Fibroblast of lung (primary cell): Measurements from ENCODE around the gene PGA5. TPM values are rescaled to one million over a fixed set of nuclear protein-coding genes. Genes with fewer than 3 reads are reported as not detected.

Source experiments
- DNase-seq, 2 donors: peaks; one replicate each; pipeline versions ENCODE4 v3.0.0 to v3.0.0-alpha.2; 2010; ENCODE audit warnings: low read depth in 2 of 2
- H2AFZ ChIP-seq: 2 replicates; pipeline ENCODE4 v1.5.1; 2012; ENCODE audit warnings: low read length, control low read depth, inconsistent platforms
- H3K27ac ChIP-seq: 2 replicates; pipeline ENCODE4 v1.5.1; 2011; ENCODE audit warnings: low read length, control low read depth; ENCODE audit not compliant: insufficient read depth
- H3K27me3 ChIP-seq: 2 replicates; pipeline ENCODE4 v1.5.1; 2011; ENCODE audit warnings: mild to moderate bottlenecking, low read length; ENCODE audit not compliant: control insufficient read depth, insufficient read depth
- H3K36me3 ChIP-seq: 2 replicates; pipeline ENCODE4 v1.5.1; 2011; ENCODE audit warnings: low read length; ENCODE audit not compliant: control insufficient read depth, insufficient read depth
- H3K4me1 ChIP-seq: 2 replicates; pipeline ENCODE4 v1.5.1; 2011; ENCODE audit warnings: low read length; ENCODE audit not compliant: control insufficient read depth, insufficient read depth; ENCODE audit errors: extremely low read depth
- H3K4me2 ChIP-seq: 2 replicates; pipeline ENCODE4 v1.5.1; 2011; ENCODE audit warnings: low read length, control low read depth; ENCODE audit not compliant: insufficient read depth; ENCODE audit errors: extremely low read depth
- H3K4me3 ChIP-seq, 4 experiments: fragments of 200-600 bp in 1 of 4; sonication (generic) in 1 of 4; replicated peaks in 1 of 4; 2 replicates each; pipeline ENCODE4 v1.5.1; 2011 to 2016; ENCODE audit warnings: low read length in 4 of 4, low read depth in 3 of 4, mild to moderate bottlenecking in 3 of 4, control low read depth in 2 of 4, inconsistent platforms in 1 of 4, mixed read lengths in 1 of 4; ENCODE audit not compliant: insufficient read depth in 1 of 4; ENCODE audit errors: control extremely low read depth in 1 of 4
- H3K79me2 ChIP-seq: 2 replicates; pipeline ENCODE4 v1.5.1; 2012; ENCODE audit warnings: mild to moderate bottlenecking, low read length, inconsistent platforms; ENCODE audit not compliant: control insufficient read depth, insufficient read depth
- H3K9ac ChIP-seq: 2 replicates; pipeline ENCODE4 v1.5.1; 2011; ENCODE audit warnings: mild to moderate bottlenecking, low read length, control low read depth; ENCODE audit not compliant: insufficient read depth
- H3K9me3 ChIP-seq: 2 replicates; pipeline ENCODE4 v1.5.1; 2012; ENCODE audit warnings: low read depth, low read length; ENCODE audit not compliant: control insufficient read depth, insufficient read depth
- H4K20me1 ChIP-seq: 2 replicates; pipeline ENCODE4 v1.5.1; 2011; ENCODE audit warnings: low read length; ENCODE audit not compliant: control insufficient read depth, insufficient read depth; ENCODE audit errors: extremely low read depth
- CTCF ChIP-seq, 2 donors: IDR thresholded peaks in 1 of 2; conservative IDR thresholded peaks in 1 of 2; 1 replicate in 1 of 2; 2 replicates in 1 of 2; pipeline ENCODE4 v1.5.1; 2011 to 2012; ENCODE audit warnings: low read length in 2 of 2, control low read depth in 1 of 2, inconsistent platforms in 1 of 2, low read depth in 1 of 2, mild to moderate bottlenecking in 1 of 2
- EZH2 ChIP-seq: IDR thresholded peaks from 2 replicates; pipeline ENCODE4 v1.5.1; 2012; ENCODE audit warnings: low read length, control low read depth, mild to moderate bottlenecking; ENCODE audit errors: missing control alignments
- polyA plus RNA-seq, 2 donors: library from polyadenylated mRNA; depleted of rRNA in 1 of 2; stranded (reverse) in 1 of 2; unstranded in 1 of 2; fragments of >200 nt; gene quantifications; 2 replicates each; pipeline ENCODE4 v1.2.1, GENCODE V29; 2011 to 2012; ENCODE audit warnings: missing spikeins in 1 of 2
- total RNA-seq: library from RNA; depleted of rRNA; stranded (reverse); fragments of >200 nt; gene quantifications from 2 replicates; pipeline ENCODE4 v1.2.1, GENCODE V29; 2014

Gene PGA5
- total and polyA plus RNA-seq, 2 donors (not counting 1 experiment from before 2014, with no cell fraction given), result 1.3 to 3.3 TPM

DNA sequence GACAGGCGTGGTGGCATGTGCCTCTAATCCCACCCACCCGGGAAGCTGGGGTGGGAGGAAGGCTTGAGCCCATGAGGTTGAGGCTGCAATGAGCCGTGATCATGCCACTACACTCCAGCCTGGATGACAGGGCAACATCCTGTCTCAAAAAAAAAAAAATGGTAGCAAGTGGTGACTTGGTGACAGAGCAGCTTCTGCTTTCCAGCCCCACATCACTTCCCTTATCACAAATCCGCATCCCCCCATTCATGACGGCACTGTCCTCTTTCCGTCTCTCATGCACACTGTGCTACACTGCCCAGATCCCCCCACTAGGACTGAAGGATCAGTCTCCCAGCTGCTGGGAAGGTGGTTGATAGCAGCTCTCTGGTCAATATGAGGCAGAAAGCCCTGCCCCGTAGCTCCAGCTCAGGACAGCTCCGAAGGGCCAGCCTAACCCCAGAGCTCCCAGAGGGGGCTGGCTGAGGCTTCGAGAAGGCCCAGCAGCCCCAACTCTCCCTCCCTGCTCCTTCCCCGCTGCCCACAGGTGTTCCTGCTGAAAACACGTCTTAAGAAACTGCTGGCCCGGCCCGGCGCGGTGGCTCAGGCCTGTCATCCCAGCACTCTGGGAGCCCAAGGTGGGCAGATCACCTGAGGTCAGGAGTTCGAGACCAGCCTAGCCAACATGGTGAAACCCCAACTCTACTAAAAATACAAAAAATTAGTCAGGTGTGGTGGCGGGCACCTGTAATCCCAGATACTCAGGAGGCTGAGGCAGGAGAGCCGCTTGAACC lies 15.9 kb downstream of the PGA5 start:
- no peaks in the 10 kb centered on the region for H4K20me1 ChIP-seq
- no peak for DNase-seq

GRCh38 chr11:61258546-61258945 lies 17.6 kb downstream of the PGA5 start:
- Histone ChIP-seq H3K4me2 (no peak overlapping the region), H3K9me3 (no peaks in the 10 kb centered on the region), H3K4me1 (no peaks in the 10 kb centered on the region), H3K27me3 (no peaks in the 10 kb centered on the region), H3K9ac (no peak overlapping the region), H2AFZ (no peak overlapping the region), H3K36me3 (no peaks in the 10 kb centered on the region), H3K4me3 (no peak overlapping the region), H3K27ac (no peak overlapping the region), H4K20me1 (no peaks in the 10 kb centered on the region), H3K79me2 (no peaks in the 10 kb centered on the region)
- DNase-seq, result no peak
- TF ChIP-seq EZH2 (no peak), CTCF (conservative IDR thresholded peaks at IDR 0.05 in 1 of 2, IDR thresholded peaks at IDR 0.05 in 1 of 2; ENCODE audit: low read depth in 1 of 2, low read length in 2 of 2) (no peak)

More for the DNA sequence above, 15.9 kb downstream of the PGA5 start:
- no peaks in the 10 kb centered on the region for H3K36me3 ChIP-seq
- H3K9ac ChIP-seq, result no peak overlapping the region
- no peaks in the 10 kb centered on the region for H3K79me2 ChIP-seq
- no peak overlapping the region for H3K4me3 ChIP-seq
- H2AFZ ChIP-seq, result no peak overlapping the region
- H3K9me3 ChIP-seq, result no peaks in the 10 kb centered on the region
- no peaks in the 10 kb centered on the region for H3K27me3 ChIP-seq
- TF ChIP-seq CTCF (conservative IDR thresholded peaks at IDR 0.05 in 1 of 2, IDR thresholded peaks at IDR 0.05 in 1 of 2; ENCODE audit: low read depth in 1 of 2, low read length in 2 of 2), result no peak
- TF ChIP-seq EZH2, result no peak
- no peak overlapping the region for H3K27ac ChIP-seq
- no peaks in the 10 kb centered on the region for H3K4me1 ChIP-seq
- no peak overlapping the region for H3K4me2 ChIP-seq

GRCh38 chr11:61259363-61259762 lies 18.4 kb downstream of the PGA5 start:
- H3K4me2 ChIP-seq, result no peak overlapping the region
- TF ChIP-seq CTCF (conservative IDR thresholded peaks at IDR 0.05 in 1 of 2, IDR thresholded peaks at IDR 0.05 in 1 of 2; ENCODE audit: low read depth in 1 of 2, low read length in 2 of 2) (no peak), EZH2 (no peak)
- no peaks in the 10 kb centered on the region for H4K20me1 ChIP-seq
- no peaks in the 10 kb centered on the region for H3K36me3 ChIP-seq
- no peaks in the 10 kb centered on the region for H3K9me3 ChIP-seq
- no peaks in the 10 kb centered on the region for H3K4me1 ChIP-seq
- H3K4me3 ChIP-seq, result no peak overlapping the region
- H3K9ac ChIP-seq, result no peak overlapping the region
- no peak overlapping the region for H2AFZ ChIP-seq
- H3K79me2 ChIP-seq, result no peaks in the 10 kb centered on the region
- DNase-seq, result no peak
- no peak overlapping the region for H3K27ac ChIP-seq
- H3K27me3 ChIP-seq, result no peaks in the 10 kb centered on the region
